HG03432 (cell line): Measurements from ENCODE around the gene KRTAP4-16.
"Not testable (repeated sequence)": the region's sequence is repeated elsewhere in the genome, so short reads cannot be mapped to it uniquely, and the experiment has no call there.

ENCODE experiments used
- ATAC-seq: cut with Tn5 transposase; IDR thresholded peaks from one replicate; pipeline ENCODE4 v1.9.1; 2021; ENCODE audit warnings: mild to moderate bottlenecking, moderate library complexity; ENCODE audit not compliant: unreplicated experiment

Gene KRTAP4-16

GRCh38 chr17:41076788-41077187, 25.2 kb downstream of the KRTAP4-16 start:
- no peak for ATAC-seq

DNA sequence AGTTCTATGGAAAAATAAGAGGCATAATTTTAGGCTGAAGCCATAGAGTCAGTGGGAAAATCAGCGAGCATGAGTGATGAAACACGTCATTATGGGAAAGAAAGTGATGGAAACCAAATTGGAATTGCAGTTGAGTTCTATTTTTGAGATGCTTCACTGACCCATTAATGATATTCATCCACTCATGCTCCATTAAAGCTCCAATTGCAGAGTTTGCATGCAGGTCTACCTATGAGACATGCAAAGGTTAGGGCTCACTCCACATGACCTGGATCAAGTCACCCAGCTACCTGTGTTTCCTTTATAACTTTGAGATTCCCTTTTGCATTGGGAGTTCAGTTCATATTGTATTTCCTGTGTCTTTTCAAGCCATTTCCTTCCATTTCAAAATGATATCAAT, 28.3 kb downstream of the KRTAP4-16 start:
- no peak for ATAC-seq

GRCh38 chr17:41071606-41072360, 30.2 kb downstream of the KRTAP4-16 start:
- ATAC-seq: no peak

DNA sequence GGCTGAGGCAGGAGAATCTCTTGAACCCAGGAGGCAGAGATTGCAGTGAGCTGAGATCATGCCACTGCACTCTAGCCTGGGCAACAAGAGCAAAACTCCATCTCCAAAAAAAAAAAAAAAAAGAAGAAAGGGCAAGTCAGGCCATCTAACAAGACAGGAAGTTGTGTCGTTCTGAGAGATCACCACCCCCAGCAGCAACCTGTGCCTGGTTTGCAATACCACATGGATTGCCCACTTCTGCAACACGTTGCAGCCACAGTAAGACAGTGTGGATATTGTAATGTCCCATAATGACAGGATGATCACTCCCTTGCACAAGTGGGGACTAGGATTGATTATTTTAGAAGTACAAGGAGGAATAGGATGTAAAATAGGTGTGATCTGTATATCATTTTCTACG, 33.0 kb downstream of the KRTAP4-16 start:
- ATAC-seq: no peak

- no peak for ATAC-seq
These were observed 34.7 kb downstream of the KRTAP4-16 start for GRCh38 chr17:41067281-41067680.

DNA sequence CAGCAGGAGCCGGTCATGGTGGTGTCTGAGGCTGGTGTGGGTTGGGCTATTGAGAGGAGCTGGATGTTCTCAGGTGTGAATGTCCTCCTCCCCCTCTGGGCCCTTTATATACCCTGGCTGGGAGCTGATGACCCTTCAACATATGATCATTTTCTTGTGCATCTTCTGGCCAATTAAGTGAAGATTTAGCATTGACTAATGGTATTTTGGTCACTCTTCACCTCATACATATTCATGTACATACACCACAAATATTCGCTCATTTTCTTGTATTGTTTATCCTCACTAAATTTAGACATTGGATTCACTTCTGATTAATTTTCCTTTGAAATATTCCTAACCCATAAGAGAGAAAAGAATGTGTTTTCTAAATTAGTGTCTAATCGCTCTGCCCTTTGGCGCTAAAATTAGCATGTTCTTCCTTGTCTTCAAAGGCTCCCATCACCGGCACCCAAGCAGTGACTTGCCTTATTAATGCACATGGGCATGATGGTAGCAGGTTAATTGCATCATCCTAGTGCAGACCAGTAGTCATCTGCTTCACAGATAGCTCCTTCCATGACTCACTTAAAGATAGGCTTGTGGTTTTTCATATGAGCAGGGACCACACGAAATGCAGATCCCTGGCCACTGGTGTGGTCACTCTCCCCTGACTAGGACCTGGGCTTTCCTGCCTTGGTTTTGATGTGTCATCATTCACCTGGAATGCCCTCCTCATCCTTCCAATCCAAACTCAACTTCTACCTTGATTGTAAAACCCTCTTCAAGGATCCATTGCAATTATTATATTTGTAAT, 36.0 kb downstream of the KRTAP4-16 start, which contains the start of gene KRTAP2-4:
KRTAP2-4 (minus strand) TSS at position 51 of the 796 bp plus-strand sequence; CDS start at position 17, 34 bp downstream.
- no peak for ATAC-seq

- ATAC-seq: not testable (repeated sequence)
These were observed 36.9 kb downstream of the KRTAP4-16 start for GRCh38 chr17:41065016-41065689.

DNA sequence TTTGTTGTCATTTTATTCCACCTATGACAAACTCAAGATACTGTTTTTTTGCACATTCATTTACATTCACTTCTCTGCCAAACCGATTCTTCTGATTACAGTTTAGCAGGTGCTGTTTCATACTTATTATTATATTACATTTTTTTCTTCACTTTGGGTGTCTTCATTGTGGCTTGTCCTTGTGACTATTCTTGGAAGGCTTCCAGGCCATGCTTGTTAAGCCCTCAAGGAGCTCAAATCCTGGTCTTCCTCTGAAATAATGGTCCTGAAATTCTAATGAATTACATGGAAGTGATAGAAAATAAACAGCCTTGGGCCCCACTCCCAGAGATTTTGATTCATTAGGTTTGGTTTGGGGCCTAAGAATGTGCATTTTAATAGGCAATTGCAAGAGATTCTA, 37.7 kb downstream of the KRTAP4-16 start:
- ATAC-seq: no peak

DNA sequence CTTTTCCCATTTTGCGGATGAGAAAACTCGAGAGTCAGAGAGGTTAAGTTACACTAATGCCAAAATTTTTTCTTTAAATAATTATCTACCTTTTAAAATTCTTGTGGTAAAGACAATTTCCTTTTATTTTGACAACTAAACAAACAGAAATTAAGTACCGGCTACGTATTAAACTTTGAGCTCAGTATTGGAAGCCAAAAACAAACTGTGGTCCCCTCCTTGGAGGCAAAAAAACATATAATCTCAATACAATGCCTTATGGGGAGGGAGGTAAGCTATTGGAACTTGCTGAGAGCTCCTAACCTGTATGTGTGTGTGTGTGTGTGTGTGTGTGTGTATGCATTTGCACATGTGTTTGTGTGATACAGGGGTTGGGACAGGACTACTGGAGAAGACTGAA, 38.6 kb downstream of the KRTAP4-16 start:
- no peak for ATAC-seq

DNA sequence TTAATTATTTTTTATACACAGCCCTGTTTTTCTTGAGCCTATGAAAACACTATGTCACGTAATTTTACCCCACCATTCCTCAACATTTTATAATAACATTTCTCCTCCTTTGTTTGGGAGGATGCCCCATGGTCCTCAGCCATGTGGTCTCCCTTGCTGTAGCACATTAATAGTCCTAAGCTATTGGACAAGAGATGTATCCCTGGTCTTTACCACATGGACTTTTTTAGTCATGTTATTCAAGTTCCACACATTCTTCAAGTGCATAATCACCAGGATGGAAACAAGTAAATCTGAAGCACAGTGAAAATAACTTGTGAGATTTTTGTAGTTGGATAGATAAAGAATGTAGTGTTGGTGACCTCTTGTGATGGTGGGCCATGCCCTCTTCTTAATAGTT, 40.0 kb downstream of the KRTAP4-16 start:
- no peak for ATAC-seq

- ATAC-seq: no peak
These were observed 41.9 kb downstream of the KRTAP4-16 start, which contains the start of gene KRTAP2-3 for GRCh38 chr17:41060052-41060604. TSS of gene KRTAP2-3 (minus strand) at chr17:41060114. CDS start at chr17:41060050, 64 bp downstream.

DNA sequence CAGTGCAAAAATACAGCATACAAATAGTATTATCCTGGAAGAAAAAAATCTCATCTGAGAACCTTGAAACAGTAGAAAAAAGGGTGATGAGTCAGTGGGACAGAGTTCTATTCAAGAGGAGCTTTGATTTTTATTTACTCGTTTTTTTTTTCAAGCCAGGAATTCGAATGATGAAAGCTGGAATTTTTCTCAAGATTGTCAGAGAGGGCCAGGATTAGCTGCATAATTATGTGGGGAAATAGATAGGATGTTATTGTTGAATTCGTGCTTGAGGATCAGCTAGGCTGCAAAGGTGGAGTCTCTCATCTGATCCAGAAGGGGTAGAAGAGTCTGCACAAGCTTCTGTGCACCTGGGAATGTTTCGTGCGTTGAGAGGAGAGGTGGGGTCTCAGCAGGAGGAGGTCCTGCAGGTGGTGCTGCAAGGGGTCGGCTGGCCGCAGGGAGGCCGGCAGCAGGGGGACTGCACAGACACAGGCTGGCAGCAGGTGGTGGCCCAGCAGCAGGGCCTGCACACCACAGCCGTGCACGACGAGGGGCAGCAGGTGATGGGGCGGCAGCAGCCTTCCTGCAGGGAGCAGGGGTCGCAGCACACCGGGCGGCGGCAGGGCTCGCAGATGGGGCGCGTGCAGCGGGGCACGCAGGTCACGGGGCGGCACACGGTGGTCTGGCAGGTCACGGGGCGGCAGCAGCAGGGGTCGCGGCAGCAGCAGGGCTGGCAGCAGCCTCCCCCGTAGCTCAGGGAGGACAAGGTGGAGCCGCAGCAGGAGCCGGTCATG, 42.5 kb downstream of the KRTAP4-16 start:
- not testable (repeated sequence) for ATAC-seq

DNA sequence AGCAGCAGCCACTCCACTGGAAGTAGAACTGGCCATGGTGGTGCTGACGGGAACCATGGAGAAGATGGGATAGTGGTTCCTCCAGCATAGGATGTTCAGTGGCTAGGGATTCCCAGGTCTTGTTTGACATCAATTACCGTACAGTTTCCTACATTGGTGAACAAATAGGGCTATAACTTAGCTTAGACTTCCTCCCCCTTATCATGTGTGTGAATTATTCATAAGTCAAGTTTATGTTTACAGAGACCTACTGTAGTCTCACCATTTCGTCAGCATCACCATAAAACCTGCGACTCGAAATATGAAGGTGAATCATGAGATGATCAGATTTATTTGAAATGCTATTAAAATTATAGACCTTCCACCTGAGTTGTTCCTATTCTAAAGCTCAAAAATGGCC, 43.3 kb downstream of the KRTAP4-16 start:
- no peak for ATAC-seq

- no peak for ATAC-seq
These were observed 44.5 kb downstream of the KRTAP4-16 start for GRCh38 chr17:41057547-41057946.

GRCh38 chr17:41055130-41055529, 46.9 kb downstream of the KRTAP4-16 start, which contains the start of gene KRTAP2-2:
TSS of gene KRTAP2-2 (minus strand) at chr17:41055230. CDS start at chr17:41055211, 19 bp downstream.
- ATAC-seq: not testable (repeated sequence)

DNA sequence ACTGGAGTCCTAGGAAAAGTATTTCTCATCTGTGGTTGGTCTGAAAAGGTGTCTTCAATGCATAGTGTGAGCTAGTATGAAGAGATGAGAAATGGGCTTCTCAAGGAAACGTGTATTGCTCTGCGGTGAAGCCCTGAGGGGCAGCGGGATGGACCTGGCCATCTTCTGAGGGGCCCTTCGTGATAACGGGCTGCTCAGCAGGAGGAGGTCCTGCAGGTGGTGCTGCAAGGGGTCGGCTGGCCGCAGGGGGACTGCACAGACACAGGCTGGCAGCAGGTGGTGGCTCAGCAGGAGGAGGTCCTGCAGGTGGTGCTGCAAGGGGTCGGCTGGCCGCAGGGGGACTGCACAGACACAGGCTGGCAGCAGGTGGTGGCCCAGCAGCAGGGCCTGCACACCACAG, 47.5 kb downstream of the KRTAP4-16 start:
- not testable (repeated sequence) for ATAC-seq

DNA sequence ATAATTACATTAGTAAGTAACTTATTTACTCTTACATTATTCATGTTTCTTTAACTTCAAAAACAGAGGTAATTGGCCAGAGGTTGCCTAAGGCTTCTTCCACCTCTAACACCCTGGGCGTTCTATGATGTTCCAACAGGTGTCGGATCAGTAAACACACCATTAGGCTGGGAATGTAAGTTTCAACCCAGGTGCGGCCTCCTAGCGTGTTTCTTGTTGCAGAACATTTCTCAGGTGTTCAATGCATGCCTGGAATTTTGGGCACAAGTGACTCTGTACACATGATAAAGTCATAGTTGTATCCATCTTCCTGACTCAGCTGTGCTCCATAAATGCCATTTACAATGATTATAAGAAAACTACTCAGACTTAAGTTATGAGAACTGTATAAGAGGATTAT, 48.0 kb downstream of the KRTAP4-16 start:
- no peak for ATAC-seq

DNA sequence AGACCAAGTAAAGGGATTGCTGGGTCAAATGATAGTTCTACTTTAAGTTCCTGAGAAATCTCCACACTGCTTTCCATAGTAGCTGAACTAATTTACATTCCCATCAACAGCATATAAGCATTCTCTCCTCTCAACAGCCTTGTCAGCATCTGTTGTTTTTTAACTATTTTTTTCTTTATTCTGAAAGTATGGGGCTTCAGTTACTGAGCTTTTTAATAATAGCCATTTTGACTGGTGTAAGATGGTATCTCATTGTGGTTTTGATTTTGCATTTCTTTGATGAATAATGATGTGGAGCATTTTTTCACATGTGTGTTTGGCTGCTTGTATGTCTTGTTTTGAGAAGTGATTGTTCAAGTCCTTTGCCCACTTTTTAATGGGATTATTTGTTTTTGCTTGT, 49.4 kb downstream of the KRTAP4-16 start:
- ATAC-seq: no peak
